ENCODE measurements around the gene SLC25A6. TPM values are rescaled to one million over a fixed set of nuclear protein-coding genes. Genes with fewer than 3 reads are reported as not detected.
"Not testable (repeated sequence)": the region's sequence is repeated elsewhere in the genome, so short reads cannot be mapped to it uniquely, and the experiment has no call there.

SLC25A6 gene
- polyA plus RNA-seq, 10 donors, result 334 to 644 (median 473) TPM

DNA sequence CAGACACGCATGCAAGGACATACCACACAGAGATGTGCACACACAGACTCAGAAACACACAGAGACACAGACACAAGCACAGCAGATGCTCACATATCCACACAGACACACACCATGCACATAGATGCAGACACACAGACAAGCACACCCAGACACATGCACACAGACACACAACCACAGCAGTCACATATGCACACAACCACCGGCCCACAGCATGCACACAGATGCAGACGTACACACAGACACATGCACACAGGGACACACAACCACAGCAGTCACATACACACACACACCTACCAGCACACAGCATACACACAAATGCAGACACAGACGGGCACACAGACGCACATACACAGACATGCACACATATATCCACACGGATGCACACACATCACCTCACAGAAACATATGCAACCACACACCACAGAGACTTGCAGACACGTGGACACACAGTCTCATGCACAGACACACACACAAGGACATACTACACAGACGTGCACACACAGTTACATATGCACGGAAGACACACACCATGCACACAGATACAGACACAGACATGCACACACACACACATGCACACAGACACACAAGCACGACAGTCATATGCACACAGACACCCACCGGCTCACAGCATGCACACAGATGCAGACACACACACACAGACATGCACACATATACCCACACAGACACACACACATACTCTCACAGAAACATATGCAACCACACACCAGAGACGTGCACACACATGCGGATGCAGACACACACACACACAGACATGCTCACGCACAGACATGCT lies 25.2 kb upstream of the SLC25A6 start:
- no peak for DNase-seq

GRCh38 chrX:1416327-1416784 lies 24.4 kb upstream of the SLC25A6 start:
- no peak for DNase-seq

GRCh38 chrX:1412551-1413161 lies 20.7 kb upstream of the SLC25A6 start:
- no peak for DNase-seq

DNA sequence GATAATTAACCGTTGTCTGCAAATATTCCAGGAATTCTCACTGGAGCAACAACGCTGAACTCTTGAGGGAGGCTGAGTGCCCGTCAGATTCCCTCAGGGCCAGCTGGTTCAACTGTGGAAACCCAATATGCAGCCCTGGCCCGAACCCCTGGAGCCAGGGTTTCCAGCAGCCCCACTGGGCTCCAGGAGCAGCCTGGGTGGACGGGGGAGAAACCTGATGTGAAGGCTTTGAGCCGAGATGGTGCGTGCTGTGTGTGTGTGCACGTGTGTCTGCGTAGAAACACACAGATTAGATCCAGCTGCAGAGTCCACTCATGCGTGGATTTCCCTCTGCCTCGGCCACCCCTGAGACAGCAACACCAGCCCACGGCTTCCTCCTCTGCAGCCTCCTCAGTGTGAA lies 19.4 kb upstream of the SLC25A6 start:
- no peak for DNase-seq

GRCh38 chrX:1407035-1407434 lies 15.1 kb upstream of the SLC25A6 start:
- DNase-seq, result no peak

DNA sequence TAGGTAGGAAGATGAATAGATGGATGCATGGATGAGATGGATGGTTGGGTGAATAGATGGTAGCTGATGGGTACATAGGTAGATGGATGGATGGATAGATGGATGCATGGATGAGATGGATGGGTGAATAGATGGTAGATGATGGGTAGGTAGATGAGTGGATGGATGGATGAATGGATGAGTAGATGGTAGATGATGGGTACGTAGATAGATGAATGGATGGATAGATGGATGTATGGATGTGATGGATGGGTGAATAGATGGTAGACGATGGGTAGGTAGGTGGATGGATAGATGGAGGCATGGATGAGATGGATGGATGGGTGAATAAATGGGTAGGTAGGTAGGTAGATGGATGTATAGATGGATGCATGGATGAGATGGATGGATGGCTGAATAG lies 13.9 kb upstream of the SLC25A6 start:
- not testable (repeated sequence) for DNase-seq

- DNase-seq, result not testable (repeated sequence)
Measured at GRCh38 chrX:1403867-1404266, 12.0 kb upstream of the SLC25A6 start.

- no peak for DNase-seq
Measured at GRCh38 chrX:1403228-1403627, 11.3 kb upstream of the SLC25A6 start.

DNA sequence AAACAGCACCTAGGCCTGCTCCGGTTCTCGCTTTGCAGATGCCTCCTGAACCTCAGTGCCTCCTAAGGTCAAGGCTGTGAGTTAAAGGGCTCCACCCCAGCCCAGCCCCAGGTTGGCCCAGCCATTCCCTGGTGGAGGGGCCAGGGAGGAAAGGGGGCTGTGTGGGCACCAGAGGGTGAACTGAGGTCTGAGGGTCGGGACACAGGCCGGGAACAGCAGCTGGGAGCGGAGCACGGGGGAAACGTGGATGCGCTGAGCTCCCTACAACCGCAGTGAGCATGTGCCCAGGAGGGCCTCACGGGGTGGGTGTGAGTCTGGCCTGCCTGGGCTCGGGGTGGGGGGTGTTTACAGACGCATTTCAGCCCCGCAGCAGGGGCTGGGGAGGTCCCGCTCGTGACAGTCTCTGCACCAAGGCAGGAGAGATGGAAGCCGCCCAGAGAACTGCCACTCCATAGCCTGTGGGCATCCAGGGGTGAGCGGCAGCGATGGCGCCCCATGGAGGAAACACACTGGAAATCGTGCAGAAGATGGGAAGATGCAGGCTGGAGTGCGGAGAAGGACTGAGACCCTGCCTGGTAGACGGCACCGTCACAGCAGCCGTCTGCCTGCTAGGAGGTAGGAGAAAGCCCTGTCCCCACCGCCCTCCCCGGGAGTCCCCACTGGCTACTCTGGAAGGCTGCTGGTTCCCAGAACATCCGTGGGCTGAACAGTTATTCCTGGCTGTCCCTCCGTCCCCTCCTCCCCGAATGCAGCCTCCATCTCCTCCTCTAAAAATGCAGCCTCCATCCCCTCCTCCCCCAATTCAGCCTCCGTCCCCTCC lies 9.9 kb upstream of the SLC25A6 start:
- DNase-seq, result no peak

- no peak for DNase-seq
Measured at GRCh38 chrX:1400742-1401471, 9.0 kb upstream of the SLC25A6 start.

GRCh38 chrX:1400049-1400448 lies 8.1 kb upstream of the SLC25A6 start:
- DNase-seq, result no peak

DNA sequence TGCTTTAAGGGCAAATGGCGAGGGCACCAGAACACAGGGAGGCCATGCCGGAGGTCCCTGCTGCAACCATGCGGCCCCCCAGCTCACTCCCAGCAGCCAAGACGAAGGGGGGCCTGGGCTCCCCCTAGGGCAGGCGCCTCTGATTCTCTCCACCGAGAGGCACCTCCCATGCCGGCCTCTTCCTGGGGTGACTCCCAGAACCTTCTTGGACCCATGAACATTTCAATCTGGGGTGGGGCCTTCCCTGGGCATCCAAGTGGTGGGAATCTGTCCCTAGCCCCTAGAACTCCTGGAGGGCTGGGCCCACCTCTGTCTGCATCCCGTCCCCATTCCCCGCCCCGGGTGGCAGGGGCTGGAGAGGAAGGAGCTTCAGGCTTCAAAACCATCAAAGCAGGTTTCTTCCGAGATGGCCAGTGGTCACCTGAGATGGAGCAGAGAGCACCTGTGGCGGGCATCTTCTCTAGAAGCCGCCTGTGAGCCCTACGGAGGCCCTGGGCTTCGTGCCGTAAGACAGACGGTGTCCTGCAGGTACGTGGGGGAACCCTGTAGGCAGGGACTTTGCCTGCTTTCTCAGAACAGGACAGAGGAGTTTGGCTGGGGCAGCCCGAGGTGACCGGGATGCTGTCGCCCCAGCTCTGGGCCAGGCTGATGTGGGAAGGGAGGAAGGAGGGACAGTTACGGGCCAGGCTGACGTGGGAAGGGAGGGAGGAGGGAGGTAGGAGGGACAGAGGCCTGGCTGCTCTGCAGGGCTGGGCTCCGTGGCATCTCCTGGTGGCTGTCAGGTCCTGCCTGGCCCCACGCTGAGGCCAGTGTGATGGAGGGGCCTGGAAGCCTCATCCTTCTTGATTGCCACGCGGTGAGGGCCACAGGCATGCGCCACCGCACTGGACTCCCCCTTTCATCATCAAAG lies 6.8 kb upstream of the SLC25A6 start:
- DNase-seq, result no peak

GRCh38 chrX:1397441-1398270 lies 5.7 kb upstream of the SLC25A6 start:
- no peak for DNase-seq

DNA sequence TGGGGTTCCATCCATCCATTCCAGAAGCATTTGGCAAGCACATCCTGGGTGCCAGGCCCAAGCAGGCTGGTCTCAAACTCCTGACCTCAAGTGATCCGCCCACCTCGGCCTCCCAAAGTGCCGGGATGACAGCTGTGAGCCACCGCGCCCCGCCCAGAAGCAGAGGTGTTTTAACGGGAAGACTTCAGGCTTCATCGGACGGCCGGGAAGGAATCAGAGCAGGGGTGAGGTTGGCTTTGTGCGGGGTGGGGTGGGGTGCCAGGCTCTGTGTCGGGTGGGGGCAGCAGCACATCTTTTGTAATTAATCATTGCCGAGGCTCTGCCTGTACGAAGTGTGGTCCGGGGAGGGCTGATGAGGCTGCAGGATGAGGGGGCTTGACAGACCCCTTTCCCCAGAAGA lies 5.1 kb upstream of the SLC25A6 start:
- no peak for DNase-seq

- no peak for DNase-seq
Measured at GRCh38 chrX:1395646-1396216, 3.8 kb upstream of the SLC25A6 start.

DNA sequence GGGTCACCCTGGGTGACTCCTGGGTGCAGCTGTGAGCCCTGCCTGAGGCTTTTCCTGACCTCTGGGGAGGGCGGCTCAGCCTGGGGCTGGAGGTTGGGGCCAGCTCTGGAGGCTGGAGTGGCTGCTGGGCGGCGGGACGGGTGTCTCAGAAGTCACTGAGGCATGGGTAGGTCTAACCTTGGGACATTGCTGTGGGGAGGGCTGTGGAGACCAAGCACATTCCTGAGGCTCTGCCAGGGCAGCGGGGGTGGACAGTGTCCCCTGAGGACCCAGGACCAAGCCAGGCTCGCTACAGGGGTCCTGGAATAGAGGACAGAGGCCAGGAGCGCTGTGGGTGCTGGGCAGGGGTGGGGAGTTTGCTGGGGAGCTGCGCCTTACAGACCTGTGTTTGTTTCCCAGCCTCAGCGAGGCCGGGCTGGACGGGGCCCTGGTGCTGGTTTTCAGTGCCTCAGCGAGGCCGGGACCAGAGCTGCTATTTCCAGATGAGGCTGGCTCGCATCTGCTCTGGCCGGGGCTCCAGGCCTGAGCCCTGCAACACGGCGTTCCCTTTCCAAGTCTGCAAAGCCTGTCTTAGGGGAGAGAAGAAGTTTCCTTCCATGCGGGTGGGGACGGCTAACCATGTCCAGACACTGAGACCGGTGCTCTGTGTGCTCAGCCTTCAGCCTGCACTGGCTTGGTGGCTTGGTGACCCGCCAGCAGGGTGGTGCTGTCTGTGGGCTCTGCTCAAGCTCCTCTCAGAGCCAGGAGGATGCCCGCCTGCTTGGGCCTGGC lies 3.0 kb upstream of the SLC25A6 start:
- DNase-seq, result peak in 2 of 3 donors; percentile 40

- no peak for DNase-seq
Measured at GRCh38 chrX:1393871-1394615, 2.1 kb upstream of the SLC25A6 start.
